Progenitor cell of endocrine pancreas (in vitro differentiated cells): ENCODE measurements around the gene MDH1B. TPM values are rescaled to one million over a fixed set of nuclear protein-coding genes. Genes with fewer than 3 reads are reported as not detected.

Experiments
- DNase-seq: peaks from one replicate; pipeline ENCODE4 v3.0.0; 2021; ENCODE audit warnings: low spot score; ENCODE audit not compliant: unreplicated experiment
- H3K27ac Mint-ChIP-seq: 2 replicates; pipeline ENCODE4 v1.8.0; 2021; ENCODE audit warnings: mild to moderate bottlenecking, moderate library complexity, mixed read lengths
- H3K27me3 Mint-ChIP-seq: 2 replicates; pipeline ENCODE4 v1.8.0; 2021; ENCODE audit warnings: mixed read lengths
- H3K36me3 Mint-ChIP-seq: 2 replicates; pipeline ENCODE4 v1.8.0; 2022; ENCODE audit warnings: mixed read lengths; ENCODE audit not compliant: insufficient read depth
- H3K4me1 Mint-ChIP-seq: 2 replicates; pipeline ENCODE4 v1.8.0; 2021; ENCODE audit warnings: low read depth, mixed read lengths
- H3K4me3 Mint-ChIP-seq: 2 replicates; pipeline ENCODE4 v1.8.0; 2021; ENCODE audit warnings: low read depth, mild to moderate bottlenecking, moderate library complexity, mixed read lengths
- H3K9me3 Mint-ChIP-seq: 2 replicates; pipeline ENCODE4 v1.8.0; 2021; ENCODE audit warnings: low read depth, mixed read lengths
- CTCF ChIP-seq: fragments of 200-600 bp; sonication (generic); IDR thresholded peaks from one replicate; pipeline ENCODE4 v1.5.0; 2021; ENCODE audit warnings: antibody characterized with exemption, mild to moderate bottlenecking; ENCODE audit not compliant: unreplicated experiment
- microRNA-seq: library from miRNA; unstranded; fragments of <30 nt; microRNA quantifications from one replicate; pipeline ENCODE4 v1.1.0, GENCODE V29; 2020; ENCODE audit warnings: borderline number of aligned reads; ENCODE audit not compliant: unreplicated experiment
- total RNA-seq: library from RNA; stranded (reverse); gene quantifications from 2 replicates; pipeline ENCODE4 v1.2.1, GENCODE V29; 2021

The MDH1B gene
- total RNA-seq, 1 donor from 2014 or later: 2.8 TPM

- H3K27me3 Mint-ChIP-seq: peaks cover 24% of the 10 kb centered on the region
- no peak overlapping the region for H3K4me3 Mint-ChIP-seq
- H3K4me1 Mint-ChIP-seq: no peaks in the 10 kb centered on the region
- H3K36me3 Mint-ChIP-seq: no peaks in the 10 kb centered on the region
- no peak for DNase-seq
- H3K27ac Mint-ChIP-seq: no peak overlapping the region
- H3K9me3 Mint-ChIP-seq: no peaks in the 10 kb centered on the region
- TF ChIP-seq CTCF: no peak
Measured at GRCh38 chr2:206692971-206693370, 72.2 kb downstream of the MDH1B start.

GRCh38 chr2:206688990-206689389, 76.1 kb downstream of the MDH1B start:
- Mint-ChIP-seq H3K27me3 (peaks cover 15% of the 10 kb centered on the region), H3K27ac (no peak overlapping the region), H3K4me3 (no peak overlapping the region), H3K4me1 (no peaks in the 10 kb centered on the region), H3K9me3 (no peaks in the 10 kb centered on the region), H3K36me3 (no peaks in the 10 kb centered on the region)
- no peak for TF ChIP-seq CTCF
- DNase-seq: no peak

- H3K36me3 Mint-ChIP-seq: no peaks in the 10 kb centered on the region
- no peak for DNase-seq
- no peak overlapping the region for H3K4me3 Mint-ChIP-seq
- peaks cover 12% of the 10 kb centered on the region for H3K27me3 Mint-ChIP-seq
- H3K27ac Mint-ChIP-seq: no peak overlapping the region
- TF ChIP-seq CTCF: no peak
- no peaks in the 10 kb centered on the region for H3K4me1 Mint-ChIP-seq
- H3K9me3 Mint-ChIP-seq: no peaks in the 10 kb centered on the region
Measured at GRCh38 chr2:206688453-206688852, 76.7 kb downstream of the MDH1B start.

Small RNAs within 50 kb of the gene (microRNA-seq; reads per million reads assigned to microRNA genes)
- not detected for gene MIR3130-1
- not detected for gene MIR3130-2

Other genes with a start within 250 kb of the MDH1B start
- gene FAM237A, start 122.8 kb downstream of the MDH1B start, total RNA-seq: not detected in 2 replicates
- gene DYTN, start 46.9 kb downstream of the MDH1B start, total RNA-seq: not detected in 2 replicates
- gene FASTKD2, start 278 bp upstream of the MDH1B start, total RNA-seq: 28.3 and 28.6 TPM in 2 replicates
- 0.24 TPM in 1 of 2 replicates, not detected in the other for gene CPO, start 174.2 kb upstream of the MDH1B start, total RNA-seq